Sigmoid colon (tissue), 4 donors: ENCODE measurements around the gene AVEN.

Experiments used
- EP300 ChIP-seq, 4 donors: sonication (generic); formaldehyde crosslinking; IDR thresholded peaks; one replicate each; pipeline ENCODE4 v1.6.1; 2017; ENCODE audit warnings: antibody characterized with exemption in 4 of 4
- POLR2A ChIP-seq, 2 donors: fragments of 450-650 bp; IDR thresholded peaks; one replicate each; pipeline ENCODE4 v1.6.1; 2016; ENCODE audit warnings: antibody characterized with exemption in 2 of 2, mild to moderate bottlenecking in 2 of 2, moderate library complexity in 2 of 2
- POLR2AphosphoS5 ChIP-seq, 4 donors: sonication (generic); formaldehyde crosslinking; IDR thresholded peaks; one replicate each; pipeline ENCODE4 v1.6.1; 2017; ENCODE audit warnings: antibody characterized with exemption in 4 of 4
- TF ChIP-seq, protein P1 (sequence below), 4 experiments: fragments of 450-650 bp in 3 of 4; fragments of 200-600 bp in 1 of 4; IDR thresholded peaks; one replicate each; pipeline ENCODE4 v1.5.1; 2016 to 2019; ENCODE audit warnings: antibody characterized with exemption in 4 of 4, mild to moderate bottlenecking in 3 of 4, moderate library complexity in 2 of 4

DNA sequence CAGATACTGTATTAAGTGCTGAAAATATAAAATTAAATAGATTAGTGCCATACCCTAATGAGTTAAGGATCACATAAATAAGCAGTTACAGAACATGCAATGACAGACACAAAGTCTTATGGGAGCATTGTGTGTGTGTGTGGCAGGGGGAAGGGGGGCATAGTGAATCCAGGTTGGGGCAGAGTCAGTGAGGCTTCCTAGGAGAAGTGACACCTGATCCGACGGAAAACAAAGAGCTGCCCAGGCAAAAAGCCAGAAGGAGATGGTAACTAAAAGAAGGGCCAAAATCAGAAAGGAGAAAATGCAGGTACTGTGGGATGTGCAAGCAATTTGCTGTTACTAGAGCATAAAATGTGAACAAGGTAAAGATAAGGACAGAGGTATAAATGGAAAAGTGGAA, 150.8 kb downstream of the AVEN start:
- TF ChIP-seq POLR2A (IDR thresholded peaks at IDR 0.05) (no peak), POLR2AphosphoS5 (IDR thresholded peaks at IDR 0.05) (no peak), EP300 (IDR thresholded peaks at IDR 0.05) (no peak)
- TF ChIP-seq, protein P1, sequence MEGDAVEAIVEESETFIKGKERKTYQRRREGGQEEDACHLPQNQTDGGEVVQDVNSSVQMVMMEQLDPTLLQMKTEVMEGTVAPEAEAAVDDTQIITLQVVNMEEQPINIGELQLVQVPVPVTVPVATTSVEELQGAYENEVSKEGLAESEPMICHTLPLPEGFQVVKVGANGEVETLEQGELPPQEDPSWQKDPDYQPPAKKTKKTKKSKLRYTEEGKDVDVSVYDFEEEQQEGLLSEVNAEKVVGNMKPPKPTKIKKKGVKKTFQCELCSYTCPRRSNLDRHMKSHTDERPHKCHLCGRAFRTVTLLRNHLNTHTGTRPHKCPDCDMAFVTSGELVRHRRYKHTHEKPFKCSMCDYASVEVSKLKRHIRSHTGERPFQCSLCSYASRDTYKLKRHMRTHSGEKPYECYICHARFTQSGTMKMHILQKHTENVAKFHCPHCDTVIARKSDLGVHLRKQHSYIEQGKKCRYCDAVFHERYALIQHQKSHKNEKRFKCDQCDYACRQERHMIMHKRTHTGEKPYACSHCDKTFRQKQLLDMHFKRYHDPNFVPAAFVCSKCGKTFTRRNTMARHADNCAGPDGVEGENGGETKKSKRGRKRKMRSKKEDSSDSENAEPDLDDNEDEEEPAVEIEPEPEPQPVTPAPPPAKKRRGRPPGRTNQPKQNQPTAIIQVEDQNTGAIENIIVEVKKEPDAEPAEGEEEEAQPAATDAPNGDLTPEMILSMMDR (IDR thresholded peaks at IDR 0.05), result no peak
